ENCODE data around the gene ZNF366.

ZNF366 gene

DNA sequence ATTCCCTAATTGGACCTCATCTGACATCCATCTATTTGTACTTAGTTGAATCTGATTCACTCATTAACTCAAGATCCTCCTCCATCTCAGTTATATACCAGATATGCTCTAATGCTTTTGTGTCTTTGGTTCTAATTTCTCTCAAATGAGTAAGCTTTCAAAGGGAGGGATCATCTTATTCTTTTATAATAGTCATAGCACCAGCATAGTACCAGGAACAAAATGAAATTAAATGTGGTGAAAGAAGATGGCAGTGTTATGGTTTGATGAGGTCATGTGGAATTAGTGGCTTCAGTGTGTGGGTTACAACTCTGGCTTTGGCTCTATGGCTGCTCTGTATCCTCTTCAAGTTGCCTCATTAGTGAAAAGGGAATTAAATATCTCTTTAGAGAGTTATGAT lies 32.5 kb upstream of the ZNF366 start:
- DNase-seq (ENCODE audit: low spot score), result no peak
- ChIA-PET POLR2A (ENCODE audit: low non-redundant PET) (interaction anchor here (0.7 kb wide), 1 partner anchor 74 kb away, joined by 13 read pairs; no protein-coding TSS in a partner anchor), CTCF (no interaction called here)
- no peak overlapping the region for H3K27ac ChIP-seq
- TF ChIP-seq, protein P1, sequence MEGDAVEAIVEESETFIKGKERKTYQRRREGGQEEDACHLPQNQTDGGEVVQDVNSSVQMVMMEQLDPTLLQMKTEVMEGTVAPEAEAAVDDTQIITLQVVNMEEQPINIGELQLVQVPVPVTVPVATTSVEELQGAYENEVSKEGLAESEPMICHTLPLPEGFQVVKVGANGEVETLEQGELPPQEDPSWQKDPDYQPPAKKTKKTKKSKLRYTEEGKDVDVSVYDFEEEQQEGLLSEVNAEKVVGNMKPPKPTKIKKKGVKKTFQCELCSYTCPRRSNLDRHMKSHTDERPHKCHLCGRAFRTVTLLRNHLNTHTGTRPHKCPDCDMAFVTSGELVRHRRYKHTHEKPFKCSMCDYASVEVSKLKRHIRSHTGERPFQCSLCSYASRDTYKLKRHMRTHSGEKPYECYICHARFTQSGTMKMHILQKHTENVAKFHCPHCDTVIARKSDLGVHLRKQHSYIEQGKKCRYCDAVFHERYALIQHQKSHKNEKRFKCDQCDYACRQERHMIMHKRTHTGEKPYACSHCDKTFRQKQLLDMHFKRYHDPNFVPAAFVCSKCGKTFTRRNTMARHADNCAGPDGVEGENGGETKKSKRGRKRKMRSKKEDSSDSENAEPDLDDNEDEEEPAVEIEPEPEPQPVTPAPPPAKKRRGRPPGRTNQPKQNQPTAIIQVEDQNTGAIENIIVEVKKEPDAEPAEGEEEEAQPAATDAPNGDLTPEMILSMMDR (conservative IDR thresholded peaks at IDR 0.05; ENCODE audit: low read depth), result no peak

DNA sequence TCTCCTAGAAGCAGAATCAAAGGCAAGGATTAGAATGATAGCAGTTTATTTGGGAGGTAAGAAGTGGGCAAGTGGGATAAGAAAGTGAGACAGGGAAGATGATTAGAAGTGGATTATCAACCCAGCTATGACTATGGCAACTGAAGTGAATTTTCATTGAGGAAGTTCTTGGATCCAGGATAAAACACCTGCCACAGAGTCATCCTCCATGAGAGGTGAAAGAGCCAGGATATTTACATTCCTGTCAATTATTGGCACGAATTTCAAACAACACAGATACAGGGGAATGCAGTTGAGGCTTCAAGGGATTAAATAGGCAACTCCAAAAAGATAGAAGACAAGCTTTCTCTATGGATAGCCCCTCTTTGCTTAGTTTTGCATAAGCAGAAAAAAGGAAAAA lies 31.8 kb upstream of the ZNF366 start:
- ChIA-PET POLR2A (ENCODE audit: low non-redundant PET) (no interaction called here), CTCF (interaction anchor here (0.7 kb wide), 1 partner anchor 14 kb away, joined by 3 read pairs; no protein-coding TSS in a partner anchor)
- TF ChIP-seq, protein P1 (conservative IDR thresholded peaks at IDR 0.05; ENCODE audit: low read depth), result no peak
- DNase-seq (ENCODE audit: low spot score), result no peak
- H3K27ac ChIP-seq, result no peak overlapping the region

DNA sequence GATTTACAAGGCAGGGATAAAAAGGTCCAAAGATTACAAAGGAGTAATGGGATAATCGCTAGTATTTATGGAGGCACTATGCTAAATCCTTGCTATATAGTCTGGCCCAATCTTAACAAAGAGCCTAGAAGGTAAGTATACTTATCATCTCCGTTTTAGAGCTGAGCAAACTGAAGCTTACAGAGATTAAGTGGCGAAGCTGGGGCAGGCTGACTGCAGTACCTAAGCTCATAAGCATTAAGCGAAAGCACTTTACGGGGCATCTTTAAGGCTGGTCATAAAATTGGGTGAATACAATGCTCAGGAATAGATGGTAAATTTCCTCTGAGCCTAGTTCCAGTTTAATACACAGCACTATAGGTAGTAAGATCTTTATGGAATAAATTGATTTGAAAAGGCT lies 30.0 kb upstream of the ZNF366 start:
- no peak for DNase-seq (ENCODE audit: low spot score)
- POLR2A ChIA-PET (ENCODE audit: low non-redundant PET), result no interaction called here
- TF ChIP-seq, protein P1 (conservative IDR thresholded peaks at IDR 0.05; ENCODE audit: low read depth), result no peak
- CTCF ChIA-PET, result no interaction called here
- H3K27ac ChIP-seq, result no peak overlapping the region

DNA sequence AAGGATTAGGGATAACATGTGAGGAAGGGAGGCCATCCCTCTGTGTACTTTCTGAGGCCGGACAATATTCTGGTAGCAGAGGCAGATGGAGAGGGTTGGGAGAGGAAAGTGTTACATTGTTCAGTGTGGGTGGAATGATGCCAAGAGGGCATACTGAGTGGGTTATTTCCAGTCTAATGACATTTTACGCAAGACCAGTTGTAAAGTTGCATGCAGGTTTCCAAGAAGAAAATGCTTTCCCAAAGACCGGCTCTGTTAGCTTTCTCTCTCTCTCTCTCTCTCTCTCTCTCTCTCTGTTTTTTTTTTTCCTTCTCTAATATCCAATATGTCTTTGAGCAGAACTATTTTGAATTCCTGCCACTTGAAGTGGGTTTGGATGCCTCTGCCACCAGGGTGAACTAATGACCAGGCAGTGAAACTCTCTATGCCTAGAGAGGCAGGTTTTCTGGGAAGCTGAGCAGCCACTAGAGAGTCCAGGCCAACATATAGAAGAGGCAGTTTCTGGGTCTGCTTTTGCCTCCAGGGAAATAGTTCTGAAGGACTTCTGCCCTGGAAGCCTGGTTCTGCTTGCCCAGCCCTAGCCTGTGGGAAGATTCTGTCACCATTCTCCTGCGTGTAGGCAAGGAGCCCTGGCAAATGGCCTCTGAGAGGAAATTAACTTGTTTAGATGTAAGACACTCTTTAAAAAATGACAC lies 24.4 kb upstream of the ZNF366 start:
- DNase-seq (ENCODE audit: low spot score), result no peak
- ChIA-PET CTCF (interaction anchor here (0.6 kb wide), 2 partner anchors 18 to 27 kb away, joined by 5 to 6 read pairs; no protein-coding TSS in a partner anchor), POLR2A (ENCODE audit: low non-redundant PET) (no interaction called here)
- TF ChIP-seq, protein P1 (conservative IDR thresholded peaks at IDR 0.05; ENCODE audit: low read depth), result no peak
- H3K27ac ChIP-seq, result no peak overlapping the region

DNA sequence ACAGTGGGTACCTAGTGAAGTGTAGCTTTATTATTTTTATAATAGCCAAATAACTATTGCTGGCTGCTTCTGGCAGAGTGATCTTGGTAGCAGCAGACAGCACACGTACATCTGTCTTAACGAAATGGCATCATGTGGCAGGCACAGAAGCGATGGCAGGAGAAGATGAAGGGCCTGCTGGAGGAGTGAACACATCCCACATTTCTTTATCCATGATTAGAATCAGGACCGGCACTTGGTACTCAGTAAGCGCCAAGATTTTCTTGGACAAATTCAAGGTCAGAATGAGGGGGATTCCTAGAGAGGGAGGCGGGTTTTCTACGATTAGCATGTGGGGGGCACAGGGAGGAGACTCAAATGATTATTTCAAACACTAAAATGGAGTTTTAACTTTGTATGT lies 23.0 kb upstream of the ZNF366 start:
- ChIA-PET CTCF (no interaction called here), POLR2A (ENCODE audit: low non-redundant PET) (no interaction called here)
- TF ChIP-seq, protein P1 (conservative IDR thresholded peaks at IDR 0.05; ENCODE audit: low read depth), result no peak

DNA sequence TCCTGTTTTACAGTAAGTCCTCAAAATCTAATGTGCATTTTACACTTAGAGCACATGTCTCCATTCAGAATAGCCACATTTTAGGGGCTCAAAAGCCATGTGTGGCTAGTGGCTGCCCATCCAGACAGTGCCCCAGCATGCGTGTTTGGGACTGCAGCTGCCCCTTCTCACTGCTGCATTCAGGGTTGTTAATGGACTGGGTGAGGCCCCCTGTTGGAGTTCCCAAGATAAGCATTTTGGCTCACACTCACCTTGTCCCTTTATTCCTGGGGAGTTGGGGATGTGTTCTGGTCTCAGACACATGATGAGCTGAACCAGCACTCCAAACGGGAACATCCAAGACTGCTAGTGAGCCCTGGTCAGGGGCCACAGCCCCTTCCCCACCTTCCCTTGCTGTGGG lies 22.2 kb upstream of the ZNF366 start:
- no peak overlapping the region for H3K27ac ChIP-seq
- ChIA-PET POLR2A (ENCODE audit: low non-redundant PET) (no interaction called here), CTCF (no interaction called here)
- TF ChIP-seq, protein P1 (conservative IDR thresholded peaks at IDR 0.05; ENCODE audit: low read depth), result no peak
- DNase-seq (ENCODE audit: low spot score), result no peak

More for the DNA sequence above, 23.0 kb upstream of the ZNF366 start:
- DNase-seq (ENCODE audit: low spot score), result no peak
- H3K27ac ChIP-seq, result no peak overlapping the region

Data from RWPE1 (cell line).